AG10803 (cell line): ENCODE measurements around the gene STARD10.

Experiments used
- DNase-seq: peaks from one replicate; pipeline ENCODE4 v3.0.0; 2010; ENCODE audit warnings: low read depth
- H3K4me3 ChIP-seq: 2 replicates; pipeline ENCODE4 v1.5.1; 2011; ENCODE audit warnings: mild to moderate bottlenecking, low read length, control low read depth
- TF ChIP-seq, protein P1 (sequence below): conservative IDR thresholded peaks from 2 replicates; pipeline ENCODE4 v1.5.1; 2011; ENCODE audit warnings: mild to moderate bottlenecking, low read length, control low read depth, inconsistent platforms

Gene STARD10

DNA sequence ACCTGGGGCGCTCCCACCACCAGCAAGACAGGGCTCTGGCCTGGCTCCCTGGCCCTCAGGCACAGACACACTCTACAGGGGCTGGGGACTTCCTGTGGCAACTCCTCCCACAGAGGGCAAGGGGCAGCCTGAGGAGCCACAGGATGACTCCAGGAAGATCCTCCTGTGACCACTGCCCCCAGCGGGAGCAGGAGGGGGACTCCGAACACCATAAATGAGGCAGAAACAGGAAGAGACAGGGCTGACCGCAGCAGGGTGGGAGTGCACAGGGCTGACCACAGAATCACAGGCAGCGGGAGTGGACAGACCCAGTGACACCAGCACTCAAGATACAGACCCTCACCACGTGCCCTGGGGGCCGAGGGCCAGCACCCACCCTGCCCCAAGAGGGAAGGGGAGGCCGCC is 52.4 kb downstream of the STARD10 start:
- H3K4me3 ChIP-seq = no peak overlapping the region
- no peak for DNase-seq
- TF ChIP-seq, protein P1, sequence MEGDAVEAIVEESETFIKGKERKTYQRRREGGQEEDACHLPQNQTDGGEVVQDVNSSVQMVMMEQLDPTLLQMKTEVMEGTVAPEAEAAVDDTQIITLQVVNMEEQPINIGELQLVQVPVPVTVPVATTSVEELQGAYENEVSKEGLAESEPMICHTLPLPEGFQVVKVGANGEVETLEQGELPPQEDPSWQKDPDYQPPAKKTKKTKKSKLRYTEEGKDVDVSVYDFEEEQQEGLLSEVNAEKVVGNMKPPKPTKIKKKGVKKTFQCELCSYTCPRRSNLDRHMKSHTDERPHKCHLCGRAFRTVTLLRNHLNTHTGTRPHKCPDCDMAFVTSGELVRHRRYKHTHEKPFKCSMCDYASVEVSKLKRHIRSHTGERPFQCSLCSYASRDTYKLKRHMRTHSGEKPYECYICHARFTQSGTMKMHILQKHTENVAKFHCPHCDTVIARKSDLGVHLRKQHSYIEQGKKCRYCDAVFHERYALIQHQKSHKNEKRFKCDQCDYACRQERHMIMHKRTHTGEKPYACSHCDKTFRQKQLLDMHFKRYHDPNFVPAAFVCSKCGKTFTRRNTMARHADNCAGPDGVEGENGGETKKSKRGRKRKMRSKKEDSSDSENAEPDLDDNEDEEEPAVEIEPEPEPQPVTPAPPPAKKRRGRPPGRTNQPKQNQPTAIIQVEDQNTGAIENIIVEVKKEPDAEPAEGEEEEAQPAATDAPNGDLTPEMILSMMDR = no peak

DNA sequence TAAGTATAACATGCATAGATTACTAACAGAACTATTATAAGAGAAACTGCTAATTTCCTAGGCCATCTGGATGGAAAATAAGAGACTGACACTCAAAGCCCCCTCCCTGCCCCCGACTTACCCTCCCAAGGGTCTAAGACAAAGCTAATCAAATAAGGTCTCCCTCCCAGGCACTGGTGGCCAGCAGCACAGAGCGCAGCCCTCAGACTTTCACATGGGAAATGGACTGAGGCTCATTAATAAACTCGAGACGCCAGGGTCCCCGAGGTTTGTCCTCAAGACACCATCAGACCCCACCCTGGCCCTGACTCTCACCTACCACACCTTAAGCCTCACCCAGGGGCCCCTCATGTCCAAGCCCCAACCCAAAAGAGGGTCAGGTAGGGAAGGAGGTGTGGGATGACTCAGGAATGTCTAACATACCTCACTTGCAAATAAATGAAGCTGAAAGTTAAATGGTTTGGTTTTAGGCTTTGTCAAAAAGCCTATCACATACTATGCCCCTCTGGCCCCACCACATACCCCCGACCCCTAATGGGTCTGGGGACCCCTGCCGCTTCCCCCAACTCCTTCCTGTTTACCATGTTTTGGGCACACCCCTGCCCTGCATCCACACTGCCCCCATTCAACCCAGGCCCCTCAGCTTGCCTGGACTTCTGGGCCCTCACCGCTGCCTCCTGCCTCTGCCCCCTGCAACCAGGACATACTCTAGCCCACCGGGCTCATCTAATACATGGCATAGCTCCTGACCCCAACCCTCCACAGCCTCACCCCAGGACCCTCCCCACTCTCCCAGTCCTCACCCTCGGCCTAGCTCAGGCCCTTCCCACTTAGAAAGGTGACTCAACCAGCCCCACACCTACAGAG is 53.1 kb downstream of the STARD10 start:
- no peak for DNase-seq
- TF ChIP-seq, protein P1 = no peak
- H3K4me3 ChIP-seq = no peak overlapping the region

DNA sequence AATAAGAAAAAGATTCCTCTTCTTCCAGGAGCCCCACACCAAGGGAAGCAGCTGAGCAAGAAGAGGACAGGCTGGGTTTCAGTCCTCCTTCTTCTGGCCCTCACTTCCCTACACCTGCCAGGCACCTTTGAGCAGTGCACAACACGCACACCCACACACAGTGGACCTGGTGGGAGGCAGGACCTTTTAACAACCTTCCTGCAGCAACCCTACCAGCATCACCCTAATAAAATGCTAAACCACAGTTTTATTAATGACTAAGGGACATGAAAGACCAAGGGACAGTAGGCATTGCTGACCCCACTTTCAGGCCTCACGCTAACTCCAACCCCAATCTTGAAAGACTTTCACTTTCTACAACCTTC is 53.8 kb downstream of the STARD10 start:
- TF ChIP-seq, protein P1 = no peak
- no peak for DNase-seq
- no peak overlapping the region for H3K4me3 ChIP-seq

DNA sequence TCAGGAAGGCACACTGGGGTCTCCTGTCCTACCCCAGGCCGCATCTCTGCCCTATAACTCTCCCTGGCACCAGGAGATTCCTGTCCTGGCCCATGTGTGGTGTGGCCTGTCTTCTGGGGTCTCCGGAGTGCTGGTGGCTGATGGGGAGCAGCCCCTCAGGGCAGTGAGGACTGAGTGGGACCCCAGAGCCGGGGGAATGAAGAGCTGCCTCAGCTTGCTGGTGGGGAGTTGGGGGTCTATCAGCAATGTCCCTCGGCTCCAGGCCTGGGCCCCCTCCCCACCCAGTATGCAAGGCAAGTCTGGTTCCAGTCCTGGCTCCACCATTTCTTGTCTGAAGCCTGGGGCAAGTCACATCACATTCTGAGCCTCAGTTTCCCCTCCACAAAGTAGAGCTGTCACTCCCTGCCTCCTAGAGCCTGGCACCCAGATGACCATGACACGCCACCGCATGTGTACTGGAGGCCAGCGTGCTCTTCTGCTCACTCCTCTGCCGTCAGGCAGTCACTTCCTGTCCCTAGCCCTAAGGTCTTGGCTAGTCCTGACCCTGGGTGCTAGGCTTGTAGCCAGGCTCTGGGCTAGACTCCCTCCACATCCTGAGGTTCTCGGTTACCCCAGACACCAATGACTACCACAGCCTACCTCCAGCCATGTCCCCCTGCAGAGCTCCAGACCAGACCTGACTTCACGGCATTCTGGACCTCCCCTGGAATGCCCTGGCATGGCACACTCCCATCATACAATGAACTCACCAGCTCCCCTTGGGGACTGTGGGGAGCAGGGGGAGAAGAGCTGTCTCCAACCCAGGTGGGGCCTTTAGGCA is 54.4 kb downstream of the STARD10 start:
- TF ChIP-seq, protein P1 = no peak
- DNase-seq = no peak
- no peak overlapping the region for H3K4me3 ChIP-seq

DNA sequence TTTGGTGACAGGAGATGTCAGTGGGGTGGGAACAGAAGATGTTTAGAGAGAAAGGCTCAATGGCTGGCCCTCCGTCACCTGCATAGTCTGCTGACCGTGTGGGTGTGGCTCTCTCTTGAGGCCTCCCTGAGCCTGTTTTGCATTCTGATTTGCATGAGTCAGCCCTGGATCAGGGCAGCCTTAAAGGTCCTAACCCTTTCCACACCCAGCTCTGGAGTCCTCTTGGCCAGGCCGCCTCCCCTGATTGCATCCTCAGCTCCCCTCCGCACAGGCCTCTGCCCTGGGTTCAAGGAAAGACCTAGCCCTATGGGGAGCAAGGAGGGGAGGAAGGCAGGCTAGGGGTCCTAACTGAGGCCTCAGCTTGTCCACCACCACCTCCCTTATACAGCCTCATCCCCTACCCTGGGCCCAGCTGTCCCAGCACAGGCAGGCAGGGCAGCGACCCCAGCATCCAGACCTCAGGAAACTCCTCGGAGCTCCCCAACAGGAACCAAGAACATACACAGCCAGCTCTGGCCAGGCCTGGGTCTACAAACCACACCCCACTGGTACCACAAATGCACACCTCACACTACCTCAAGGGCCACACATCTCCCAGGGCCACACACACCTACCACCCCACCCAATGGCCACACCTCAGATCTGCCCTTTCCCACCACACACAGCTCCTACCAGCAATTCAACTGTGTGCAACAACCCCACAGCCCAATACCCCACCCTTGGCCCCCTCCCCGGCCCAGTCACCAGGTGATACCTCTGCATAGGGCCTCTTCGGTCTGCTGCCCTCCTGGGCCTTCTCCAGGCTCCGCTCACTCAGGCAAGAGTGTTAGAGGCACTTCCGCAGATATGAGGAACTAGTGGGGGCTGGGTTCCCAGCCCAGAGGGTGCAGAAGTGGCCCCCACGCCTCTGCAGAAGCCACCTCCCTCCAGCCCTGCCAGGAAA is 55.4 kb downstream of the STARD10 start:
- TF ChIP-seq, protein P1 = no peak
- H3K4me3 ChIP-seq = no peak overlapping the region
- peak; percentile 52 for DNase-seq

DNA sequence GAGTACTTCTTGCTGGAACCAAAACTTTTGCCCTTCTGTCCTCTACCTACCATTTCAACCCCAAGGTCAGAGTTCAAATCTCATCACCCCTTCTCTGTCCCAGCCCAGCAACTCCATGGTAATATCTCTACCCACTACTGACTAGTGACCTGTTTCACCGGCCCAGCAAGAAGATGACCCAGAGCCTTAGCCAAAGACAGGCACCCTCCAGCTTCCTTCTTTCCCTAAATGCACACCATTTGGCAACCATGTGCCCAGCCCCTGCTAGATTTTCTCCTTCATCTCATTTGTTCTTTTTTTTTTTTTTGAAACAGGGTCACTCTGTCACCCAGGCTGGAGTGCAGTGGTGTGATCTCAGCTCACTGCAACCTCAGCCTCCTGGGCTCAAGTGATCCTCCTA is 56.5 kb downstream of the STARD10 start:
- TF ChIP-seq, protein P1 = no peak
- DNase-seq = no peak
- no peak overlapping the region for H3K4me3 ChIP-seq
